SKM-1 treated with dmso at 0.1 percent for 144 hours (cell line): Measurements from ENCODE around the gene VENTX.
A peak's percentile ranks its signal among the peaks of the same experiment; 100 is the strongest.
"Not testable (repeated sequence)": the region's sequence is repeated elsewhere in the genome, so short reads cannot be mapped to it uniquely, and the experiment has no call there.

ENCODE experiments used
- DNase-seq: peaks from one replicate; lab custom pipeline; 2025; ENCODE audit not compliant: unreplicated experiment; lab: John Stamatoyannopoulos, UW

Gene VENTX

GRCh38 chr10:133253361-133253955, 15.8 kb downstream of the VENTX start:
- DNase-seq: peak; percentile 51

GRCh38 chr10:133254421-133255120, 16.9 kb downstream of the VENTX start:
- DNase-seq: no peak

- no peak for DNase-seq
Measured at GRCh38 chr10:133255323-133255722, 17.7 kb downstream of the VENTX start.

GRCh38 chr10:133257489-133258065, 19.9 kb downstream of the VENTX start:
- DNase-seq: peak; percentile 55

- no peak for DNase-seq
Measured at GRCh38 chr10:133258066-133258817, 20.6 kb downstream of the VENTX start.

GRCh38 chr10:133258818-133259601, 21.4 kb downstream of the VENTX start:
- DNase-seq: peak; percentile 96

- DNase-seq: no peak
Measured at GRCh38 chr10:133259602-133259989, 21.9 kb downstream of the VENTX start.

- DNase-seq: peak; percentile 26
Measured at GRCh38 chr10:133260895-133261725, 23.5 kb downstream of the VENTX start.

GRCh38 chr10:133261726-133262325, 24.2 kb downstream of the VENTX start:
- DNase-seq: peak; percentile 47

GRCh38 chr10:133262696-133263095, 25.0 kb downstream of the VENTX start:
- no peak for DNase-seq

- DNase-seq: no peak
Measured at GRCh38 chr10:133263674-133264073, 26.0 kb downstream of the VENTX start.

GRCh38 chr10:133264461-133264860, 26.8 kb downstream of the VENTX start:
- peak; percentile 36 for DNase-seq

- not testable (repeated sequence) for DNase-seq
Measured at GRCh38 chr10:133265052-133265451, 27.4 kb downstream of the VENTX start.

- no peak for DNase-seq
Measured at GRCh38 chr10:133266056-133266795, 28.6 kb downstream of the VENTX start.

- DNase-seq: no peak
Measured at GRCh38 chr10:133267293-133267692, 29.6 kb downstream of the VENTX start.

- DNase-seq: no peak
Measured at GRCh38 chr10:133267829-133268228, 30.2 kb downstream of the VENTX start.

GRCh38 chr10:133268532-133268931, 30.9 kb downstream of the VENTX start:
- DNase-seq: no peak

GRCh38 chr10:133269367-133269766, 31.7 kb downstream of the VENTX start:
- no peak for DNase-seq

GRCh38 chr10:133270204-133270603, 32.5 kb downstream of the VENTX start:
- no peak for DNase-seq
